Lower leg skin (tissue), 3 donors: ENCODE data around the gene TRMT112.

Source experiments
- CTCF ChIP-seq, 3 donors: fragments of 450-650 bp; IDR thresholded peaks; one replicate each; pipeline ENCODE4 v1.5.1; 2016; ENCODE audit warnings: antibody characterized with exemption in 3 of 3, mild to moderate bottlenecking in 3 of 3, moderate library complexity in 2 of 3
- POLR2A ChIP-seq, 2 donors: fragments of 450-650 bp; IDR thresholded peaks; one replicate each; pipeline ENCODE4 v1.6.1; 2016 to 2017; ENCODE audit warnings: antibody characterized with exemption in 2 of 2, mild to moderate bottlenecking in 1 of 2, moderate library complexity in 1 of 2

GRCh38 chr11:64344787-64345186 lies 27.4 kb upstream of the TRMT112 start:
- TF ChIP-seq POLR2A (IDR thresholded peaks at IDR 0.05) (no peak), CTCF (IDR thresholded peaks at IDR 0.05) (no peak)
